Vagina (tissue), 2 donors: ENCODE data around the gene ZC3HAV1. TPM values are rescaled to one million over a fixed set of nuclear protein-coding genes. Genes with fewer than 3 reads are reported as not detected.

Experiments used
- DNase-seq, 2 donors: peaks; one replicate each; pipeline ENCODE4 v3.0.0-alpha.2; 2017; ENCODE audit errors: extremely low spot score in 2 of 2
- H3K27ac ChIP-seq: fragments of 200-600 bp; sonication (generic); one replicate; pipeline ENCODE4 v1.5.1; 2019
- H3K27me3 ChIP-seq: fragments of 200-600 bp; sonication (generic); one replicate; pipeline ENCODE4 v1.5.1; 2019
- H3K36me3 ChIP-seq, 2 donors: fragments of 200-600 bp; sonication (generic); one replicate each; pipeline ENCODE4 v1.5.1; 2017 to 2019
- H3K4me1 ChIP-seq: fragments of 200-600 bp; sonication (generic); one replicate; pipeline ENCODE4 v1.5.1; 2019
- H3K4me3 ChIP-seq, 2 donors: fragments of 200-600 bp; sonication (generic); 1 replicate in 1 of 2; 2 replicates in 1 of 2; pipeline ENCODE4 v1.5.1; 2016 to 2019
- H3K9me3 ChIP-seq: fragments of 200-600 bp; sonication (generic); one replicate; pipeline ENCODE4 v1.5.1; 2019
- POLR2A ChIP-seq, 2 donors: fragments of 450-650 bp; IDR thresholded peaks; one replicate each; pipeline ENCODE4 v1.6.1; 2017; ENCODE audit warnings: antibody characterized with exemption in 2 of 2, mild to moderate bottlenecking in 2 of 2, moderate library complexity in 2 of 2
- POLR2AphosphoS5 ChIP-seq, 2 donors: sonication (generic); formaldehyde crosslinking; IDR thresholded peaks; one replicate each; pipeline ENCODE4 v1.9.0; 2017; ENCODE audit warnings: antibody characterized with exemption in 2 of 2, mild to moderate bottlenecking in 2 of 2, low read depth in 1 of 2; ENCODE audit not compliant: insufficient read depth in 1 of 2
- intact Hi-C: fragments of 100-400 bp; cut with DNase I; formaldehyde crosslinking; loops from one replicate; pipeline ENCODE4 v1.15.1; 2023
- total RNA-seq: library from RNA; depleted of rRNA; stranded (reverse); fragments of >200 nt; gene quantifications from one replicate; pipeline ENCODE4 v1.2.3, GENCODE V29; 2016
- TF ChIP-seq, protein P1 (sequence below), 3 experiments: fragments of 450-650 bp in 2 of 3; fragments of 200-600 bp in 1 of 3; sonication (generic) in 1 of 3; IDR thresholded peaks; one replicate each; pipeline ENCODE4 v1.5.1; 2017 to 2019; ENCODE audit warnings: antibody characterized with exemption in 3 of 3, mild to moderate bottlenecking in 2 of 3, moderate library complexity in 2 of 3

Gene ZC3HAV1
- total RNA-seq, 1 donor from 2014 or later: 36.6 TPM

DNA sequence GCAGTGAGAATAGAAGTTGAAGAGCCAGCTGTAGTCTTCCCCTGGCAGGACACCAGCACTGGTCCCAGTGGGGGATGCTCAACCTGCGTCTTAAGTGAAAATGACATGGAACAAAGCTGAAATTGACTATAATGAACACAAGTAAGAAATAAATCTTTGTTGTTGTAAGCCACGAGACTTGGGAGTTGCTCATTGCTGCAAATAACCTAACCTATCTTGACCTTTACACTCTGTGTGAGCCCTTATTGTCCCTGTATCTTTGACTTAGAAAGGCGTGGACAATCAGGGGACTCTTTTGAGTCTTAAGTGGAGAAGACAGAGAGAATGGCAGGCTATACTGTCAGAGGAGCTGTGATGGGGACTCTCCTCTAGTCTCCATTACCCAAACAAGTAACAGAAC lies 90.6 kb downstream of the ZC3HAV1 start:
- Histone ChIP-seq H3K36me3 (no peaks in the 10 kb centered on the region), H3K27me3 (no peaks in the 10 kb centered on the region), H3K4me1 (no peaks in the 10 kb centered on the region), H3K4me3 (no peak overlapping the region), H3K9me3 (no peaks in the 10 kb centered on the region), H3K27ac (no peak overlapping the region)
- intact Hi-C loops: no loop called here
- no peak for DNase-seq
- TF ChIP-seq POLR2A (IDR thresholded peaks at IDR 0.05) (no peak), POLR2AphosphoS5 (IDR thresholded peaks at IDR 0.05; ENCODE audit: insufficient read depth in 1 of 2, low read depth in 1 of 2) (no peak)
- TF ChIP-seq, protein P1, sequence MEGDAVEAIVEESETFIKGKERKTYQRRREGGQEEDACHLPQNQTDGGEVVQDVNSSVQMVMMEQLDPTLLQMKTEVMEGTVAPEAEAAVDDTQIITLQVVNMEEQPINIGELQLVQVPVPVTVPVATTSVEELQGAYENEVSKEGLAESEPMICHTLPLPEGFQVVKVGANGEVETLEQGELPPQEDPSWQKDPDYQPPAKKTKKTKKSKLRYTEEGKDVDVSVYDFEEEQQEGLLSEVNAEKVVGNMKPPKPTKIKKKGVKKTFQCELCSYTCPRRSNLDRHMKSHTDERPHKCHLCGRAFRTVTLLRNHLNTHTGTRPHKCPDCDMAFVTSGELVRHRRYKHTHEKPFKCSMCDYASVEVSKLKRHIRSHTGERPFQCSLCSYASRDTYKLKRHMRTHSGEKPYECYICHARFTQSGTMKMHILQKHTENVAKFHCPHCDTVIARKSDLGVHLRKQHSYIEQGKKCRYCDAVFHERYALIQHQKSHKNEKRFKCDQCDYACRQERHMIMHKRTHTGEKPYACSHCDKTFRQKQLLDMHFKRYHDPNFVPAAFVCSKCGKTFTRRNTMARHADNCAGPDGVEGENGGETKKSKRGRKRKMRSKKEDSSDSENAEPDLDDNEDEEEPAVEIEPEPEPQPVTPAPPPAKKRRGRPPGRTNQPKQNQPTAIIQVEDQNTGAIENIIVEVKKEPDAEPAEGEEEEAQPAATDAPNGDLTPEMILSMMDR (IDR thresholded peaks at IDR 0.05): no peak

DNA sequence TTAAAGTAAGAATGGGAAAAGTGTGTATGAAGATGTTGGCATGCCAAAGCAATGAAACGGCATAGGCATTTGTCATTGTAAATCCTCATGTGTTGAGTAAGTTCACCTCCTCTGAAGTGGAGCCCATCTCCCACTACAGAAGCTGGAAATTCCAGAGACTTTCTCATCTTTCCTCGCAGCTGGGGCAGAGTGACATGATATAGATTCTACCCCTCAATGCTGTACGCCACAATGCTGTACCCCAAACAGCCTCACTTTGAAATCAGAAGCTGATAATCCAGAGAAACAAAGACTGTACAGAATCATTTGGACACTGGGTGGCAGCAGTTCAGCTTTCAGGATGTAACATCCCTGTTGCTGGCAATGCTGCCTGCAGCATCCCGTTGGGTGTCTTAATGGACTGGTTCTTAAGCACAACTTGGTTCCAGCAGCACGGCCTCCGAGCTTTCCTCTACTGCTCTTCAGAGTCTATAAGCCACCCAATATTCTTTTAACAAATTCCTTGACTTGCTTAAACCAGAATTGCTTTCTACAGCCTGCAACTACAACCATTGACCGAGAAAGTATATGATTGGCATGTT lies 92.5 kb downstream of the ZC3HAV1 start:
- TF ChIP-seq, protein P1 (IDR thresholded peaks at IDR 0.05): peak; percentile 29 to 48 (median 35)
- no peak for TF ChIP-seq POLR2AphosphoS5 (IDR thresholded peaks at IDR 0.05; ENCODE audit: insufficient read depth in 1 of 2, low read depth in 1 of 2)
- no peak for TF ChIP-seq POLR2A (IDR thresholded peaks at IDR 0.05)

DNA sequence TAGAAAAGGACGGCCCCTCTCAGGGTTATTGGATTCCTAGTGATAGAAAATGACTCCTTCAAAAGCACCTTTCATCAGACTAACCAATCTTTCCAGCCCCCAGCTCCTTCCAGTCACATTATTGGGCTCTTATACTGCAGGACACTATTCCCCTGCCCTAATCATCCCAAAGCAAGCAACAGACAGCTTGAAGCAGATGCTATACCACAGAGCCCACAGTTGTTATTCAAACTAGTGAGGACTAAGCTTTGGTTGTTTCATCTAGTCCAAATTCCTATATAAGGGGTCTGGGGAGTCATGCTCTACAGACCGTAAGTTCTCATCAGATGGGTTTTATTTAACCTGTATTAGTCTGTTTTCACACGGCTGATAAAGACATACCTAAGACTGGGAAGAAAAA lies 98.1 kb downstream of the ZC3HAV1 start:
- no peaks in the 10 kb centered on the region for H3K27me3 ChIP-seq
- H3K4me1 ChIP-seq: no peaks in the 10 kb centered on the region
- no peak overlapping the region for H3K4me3 ChIP-seq
- no peaks in the 10 kb centered on the region for H3K9me3 ChIP-seq
- DNase-seq: no peak
- no peak overlapping the region for H3K27ac ChIP-seq
- TF ChIP-seq POLR2AphosphoS5 (IDR thresholded peaks at IDR 0.05; ENCODE audit: insufficient read depth in 1 of 2, low read depth in 1 of 2) (no peak), POLR2A (IDR thresholded peaks at IDR 0.05) (no peak)
- TF ChIP-seq, protein P1 (IDR thresholded peaks at IDR 0.05): no peak
- intact Hi-C loops: no loop called here
- H3K36me3 ChIP-seq: no peaks in the 10 kb centered on the region

More for the DNA sequence above, 92.5 kb downstream of the ZC3HAV1 start:
- no peaks in the 10 kb centered on the region for H3K27me3 ChIP-seq
- DNase-seq: peak in 1 of 2 donors; percentile 28
- no peak overlapping the region for H3K27ac ChIP-seq
- intact Hi-C loops: no loop called here
- H3K36me3 ChIP-seq: no peaks in the 10 kb centered on the region
- H3K4me3 ChIP-seq: no peak overlapping the region
- H3K9me3 ChIP-seq: no peaks in the 10 kb centered on the region
- H3K4me1 ChIP-seq: no peaks in the 10 kb centered on the region

DNA sequence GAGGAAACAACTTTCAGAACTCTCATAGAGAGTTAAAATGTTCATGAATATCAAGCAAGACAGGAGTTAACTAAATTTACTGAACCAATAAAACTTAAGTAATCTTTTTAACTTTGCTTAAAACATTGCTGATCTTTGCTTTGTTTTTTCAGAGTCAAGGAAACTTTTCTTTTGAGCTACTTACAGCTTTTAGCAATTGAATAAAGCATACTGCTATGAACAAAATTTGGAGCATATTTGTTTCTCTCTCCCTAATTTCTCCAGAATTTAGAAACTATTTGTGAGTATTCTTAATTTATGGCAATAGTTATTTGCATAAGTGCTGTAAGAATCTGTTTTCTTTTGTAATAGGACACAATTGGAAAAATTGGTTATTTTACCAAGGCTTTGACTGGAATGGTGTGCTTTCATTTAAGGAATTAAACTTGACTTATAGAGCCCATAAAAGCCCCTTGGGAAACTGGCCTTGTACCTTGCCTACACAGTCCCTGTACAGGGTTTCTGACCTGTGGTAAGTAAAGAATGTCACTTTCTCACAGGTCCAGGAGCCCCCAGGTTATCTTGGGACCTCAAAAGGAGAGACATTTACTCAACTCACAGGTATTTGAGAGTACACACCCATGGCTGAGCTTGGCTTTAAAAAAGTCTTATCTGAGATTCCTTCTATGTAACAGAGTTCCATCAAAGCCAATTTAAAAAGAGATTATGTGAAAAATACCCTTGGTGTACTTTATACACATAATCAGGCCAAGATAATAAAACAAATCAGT lies 105.0 kb downstream of the ZC3HAV1 start:
- Histone ChIP-seq H3K9me3 (no peaks in the 10 kb centered on the region), H3K27ac (no peak overlapping the region), H3K27me3 (no peaks in the 10 kb centered on the region), H3K4me3 (no peak overlapping the region), H3K4me1 (no peaks in the 10 kb centered on the region), H3K36me3 (no peaks in the 10 kb centered on the region)
- TF ChIP-seq, protein P1 (IDR thresholded peaks at IDR 0.05): no peak
- TF ChIP-seq POLR2AphosphoS5 (IDR thresholded peaks at IDR 0.05; ENCODE audit: insufficient read depth in 1 of 2, low read depth in 1 of 2): no peak
- TF ChIP-seq POLR2A (IDR thresholded peaks at IDR 0.05): no peak
- intact Hi-C loops: no loop called here
- DNase-seq: no peak

DNA sequence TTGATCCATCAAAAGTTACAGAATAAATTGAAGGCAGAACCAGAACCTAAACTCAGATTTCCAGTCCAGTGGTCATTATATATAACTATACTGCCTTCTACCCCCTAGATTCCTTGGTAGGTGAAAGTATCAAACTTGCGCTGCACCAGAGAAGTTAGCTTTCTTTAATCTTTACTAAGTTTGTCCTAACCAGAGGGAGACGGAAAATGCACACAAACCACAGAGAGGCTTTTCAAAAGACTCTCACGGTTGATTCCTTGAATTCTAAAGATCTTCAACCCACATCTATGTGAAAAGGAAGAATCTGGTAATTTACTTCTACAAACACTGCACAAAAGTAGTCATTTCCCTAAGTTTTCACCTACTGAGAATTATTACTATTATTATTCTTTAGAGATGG lies 110.1 kb downstream of the ZC3HAV1 start:
- Histone ChIP-seq H3K4me1 (no peaks in the 10 kb centered on the region), H3K9me3 (no peaks in the 10 kb centered on the region), H3K4me3 (no peak overlapping the region), H3K27ac (no peak overlapping the region), H3K27me3 (no peaks in the 10 kb centered on the region), H3K36me3 (no peaks in the 10 kb centered on the region)
- intact Hi-C loops: no loop called here
- TF ChIP-seq POLR2A (IDR thresholded peaks at IDR 0.05): no peak
- TF ChIP-seq, protein P1 (IDR thresholded peaks at IDR 0.05): no peak
- no peak for TF ChIP-seq POLR2AphosphoS5 (IDR thresholded peaks at IDR 0.05; ENCODE audit: insufficient read depth in 1 of 2, low read depth in 1 of 2)
- no peak for DNase-seq
